Prostate gland (tissue), 1 donor: ENCODE data around the gene POTEG.
"Not testable (repeated sequence)": the region's sequence is repeated elsewhere in the genome, so short reads cannot be mapped to it uniquely, and the experiment has no call there.

Experiments
- POLR2A ChIP-seq: fragments of 450-650 bp; IDR thresholded peaks from one replicate; pipeline ENCODE4 v1.6.1; 2016; ENCODE audit warnings: antibody characterized with exemption, mild to moderate bottlenecking
- POLR2AphosphoS5 ChIP-seq: sonication (generic); formaldehyde crosslinking; IDR thresholded peaks from one replicate; pipeline ENCODE4 v1.6.1; 2017; ENCODE audit warnings: antibody characterized with exemption

- not testable (repeated sequence) for TF ChIP-seq POLR2AphosphoS5, POLR2A
These were observed 48.0 kb upstream of the POTEG start for GRCh38 chr14:19482093-19482492.
